ENCODE data around the gene TRIM44.

Gene TRIM44

GRCh38 chr11:35802672-35803071 is 140.1 kb downstream of the TRIM44 start:
- 0 out of 2 replicates have a peak, but pooled peaks cover 9% of the 10 kb centered on the region for H3K9me3 ChIP-seq (ENCODE audit: insufficient read depth, low read length)
- no peak overlapping the region for H3K4me3 ChIP-seq (ENCODE audit: insufficient read length, low read depth)
- no peak for DNase-seq (ENCODE audit: low read depth, low spot score)
- H3K4me1 ChIP-seq (ENCODE audit: insufficient read depth, insufficient read length): no peaks in the 10 kb centered on the region
- TF ChIP-seq YY1 (IDR thresholded peaks at IDR 0.05; ENCODE audit: insufficient read depth, insufficient read length): no peak
- TF ChIP-seq ZNF274 (IDR thresholded peaks at IDR 0.05; ENCODE audit: low read depth, low read length): no peak
- TF ChIP-seq SUZ12 (IDR thresholded peaks at IDR 0.05; ENCODE audit: extremely low read depth, insufficient read depth, insufficient read length): no peak
- no peak overlapping the region for H3K9ac ChIP-seq (ENCODE audit: insufficient read length, low read depth)
- peaks cover 22% of the 10 kb centered on the region for H3K36me3 ChIP-seq (ENCODE audit: insufficient read depth, insufficient read length, low read length)
- no peaks in the 10 kb centered on the region for H3K27me3 ChIP-seq (ENCODE audit: insufficient read depth, insufficient read length)

GRCh38 chr11:35803115-35803514 is 140.5 kb downstream of the TRIM44 start:
- H3K9ac ChIP-seq (ENCODE audit: insufficient read length, low read depth): no peak overlapping the region
- no peak for DNase-seq (ENCODE audit: low read depth, low spot score)
- TF ChIP-seq ZNF274 (IDR thresholded peaks at IDR 0.05; ENCODE audit: low read depth, low read length) (no peak), YY1 (IDR thresholded peaks at IDR 0.05; ENCODE audit: insufficient read depth, insufficient read length) (no peak), SUZ12 (IDR thresholded peaks at IDR 0.05; ENCODE audit: extremely low read depth, insufficient read depth, insufficient read length) (no peak)
- H3K36me3 ChIP-seq (ENCODE audit: insufficient read depth, insufficient read length, low read length): peaks cover 22% of the 10 kb centered on the region
- H3K4me3 ChIP-seq (ENCODE audit: insufficient read length, low read depth): no peak overlapping the region
- H3K27me3 ChIP-seq (ENCODE audit: insufficient read depth, insufficient read length): no peaks in the 10 kb centered on the region
- no peaks in the 10 kb centered on the region for H3K4me1 ChIP-seq (ENCODE audit: insufficient read depth, insufficient read length)
- 0 out of 2 replicates have a peak, but pooled peaks cover 9% of the 10 kb centered on the region for H3K9me3 ChIP-seq (ENCODE audit: insufficient read depth, low read length)

- TF ChIP-seq YY1 (IDR thresholded peaks at IDR 0.05; ENCODE audit: insufficient read depth, insufficient read length) (no peak), ZNF274 (IDR thresholded peaks at IDR 0.05; ENCODE audit: low read depth, low read length) (no peak), SUZ12 (IDR thresholded peaks at IDR 0.05; ENCODE audit: extremely low read depth, insufficient read depth, insufficient read length) (no peak)
- no peak overlapping the region for H3K9ac ChIP-seq (ENCODE audit: insufficient read length, low read depth)
- H3K4me3 ChIP-seq (ENCODE audit: insufficient read length, low read depth): no peak overlapping the region
- no peaks in the 10 kb centered on the region for H3K27me3 ChIP-seq (ENCODE audit: insufficient read depth, insufficient read length)
- no peaks in the 10 kb centered on the region for H3K4me1 ChIP-seq (ENCODE audit: insufficient read depth, insufficient read length)
- no peak for DNase-seq (ENCODE audit: low read depth, low spot score)
- H3K36me3 ChIP-seq (ENCODE audit: insufficient read depth, insufficient read length, low read length): peaks cover 28% of the 10 kb centered on the region
- H3K9me3 ChIP-seq (ENCODE audit: insufficient read depth, low read length): 0 out of 2 replicates have a peak, but pooled peaks cover 9% of the 10 kb centered on the region
Observed at GRCh38 chr11:35804451-35805040, 142.0 kb downstream of the TRIM44 start.

- H3K4me1 ChIP-seq (ENCODE audit: insufficient read depth, insufficient read length): no peaks in the 10 kb centered on the region
- H3K36me3 ChIP-seq (ENCODE audit: insufficient read depth, insufficient read length, low read length): peaks cover 28% of the 10 kb centered on the region
- no peaks in the 10 kb centered on the region for H3K27me3 ChIP-seq (ENCODE audit: insufficient read depth, insufficient read length)
- no peak overlapping the region for H3K4me3 ChIP-seq (ENCODE audit: insufficient read length, low read depth)
- H3K9me3 ChIP-seq (ENCODE audit: insufficient read depth, low read length): no peaks in the 10 kb centered on the region
- no peak for TF ChIP-seq ZNF274 (IDR thresholded peaks at IDR 0.05; ENCODE audit: low read depth, low read length)
- TF ChIP-seq YY1 (IDR thresholded peaks at IDR 0.05; ENCODE audit: insufficient read depth, insufficient read length): no peak
- TF ChIP-seq SUZ12 (IDR thresholded peaks at IDR 0.05; ENCODE audit: extremely low read depth, insufficient read depth, insufficient read length): no peak
- no peak overlapping the region for H3K9ac ChIP-seq (ENCODE audit: insufficient read length, low read depth)
- DNase-seq (ENCODE audit: low read depth, low spot score): no peak
Observed at GRCh38 chr11:35809561-35809960, 147.0 kb downstream of the TRIM44 start.

- Histone ChIP-seq H3K36me3 (ENCODE audit: insufficient read depth, insufficient read length, low read length) (peaks cover 28% of the 10 kb centered on the region), H3K4me3 (ENCODE audit: insufficient read length, low read depth) (no peak overlapping the region), H3K9ac (ENCODE audit: insufficient read length, low read depth) (no peak overlapping the region), H3K9me3 (ENCODE audit: insufficient read depth, low read length) (no peaks in the 10 kb centered on the region), H3K27me3 (ENCODE audit: insufficient read depth, insufficient read length) (no peaks in the 10 kb centered on the region), H3K4me1 (ENCODE audit: insufficient read depth, insufficient read length) (no peaks in the 10 kb centered on the region)
- TF ChIP-seq YY1 (IDR thresholded peaks at IDR 0.05; ENCODE audit: insufficient read depth, insufficient read length) (no peak), SUZ12 (IDR thresholded peaks at IDR 0.05; ENCODE audit: extremely low read depth, insufficient read depth, insufficient read length) (no peak), ZNF274 (IDR thresholded peaks at IDR 0.05; ENCODE audit: low read depth, low read length) (no peak)
- no peak for DNase-seq (ENCODE audit: low read depth, low spot score)
Observed at GRCh38 chr11:35810045-35810645, 147.6 kb downstream of the TRIM44 start.

GRCh38 chr11:35811783-35812182 is 149.2 kb downstream of the TRIM44 start:
- H3K4me3 ChIP-seq (ENCODE audit: insufficient read length, low read depth): no peak overlapping the region
- H3K9ac ChIP-seq (ENCODE audit: insufficient read length, low read depth): no peak overlapping the region
- H3K9me3 ChIP-seq (ENCODE audit: insufficient read depth, low read length): 0 out of 2 replicates have a peak, but pooled peaks cover under 1% of the 10 kb centered on the region
- DNase-seq (ENCODE audit: low read depth, low spot score): no peak
- peaks cover 16% of the 10 kb centered on the region for H3K36me3 ChIP-seq (ENCODE audit: insufficient read depth, insufficient read length, low read length)
- no peaks in the 10 kb centered on the region for H3K4me1 ChIP-seq (ENCODE audit: insufficient read depth, insufficient read length)
- no peaks in the 10 kb centered on the region for H3K27me3 ChIP-seq (ENCODE audit: insufficient read depth, insufficient read length)
- TF ChIP-seq YY1 (IDR thresholded peaks at IDR 0.05; ENCODE audit: insufficient read depth, insufficient read length) (no peak), ZNF274 (IDR thresholded peaks at IDR 0.05; ENCODE audit: low read depth, low read length) (no peak), SUZ12 (IDR thresholded peaks at IDR 0.05; ENCODE audit: extremely low read depth, insufficient read depth, insufficient read length) (no peak)

GRCh38 chr11:35812828-35813227 is 150.3 kb downstream of the TRIM44 start:
- no peaks in the 10 kb centered on the region for H3K4me1 ChIP-seq (ENCODE audit: insufficient read depth, insufficient read length)
- peaks cover 12% of the 10 kb centered on the region for H3K36me3 ChIP-seq (ENCODE audit: insufficient read depth, insufficient read length, low read length)
- H3K4me3 ChIP-seq (ENCODE audit: insufficient read length, low read depth): no peak overlapping the region
- DNase-seq (ENCODE audit: low read depth, low spot score): no peak
- H3K9ac ChIP-seq (ENCODE audit: insufficient read length, low read depth): no peak overlapping the region
- TF ChIP-seq ZNF274 (IDR thresholded peaks at IDR 0.05; ENCODE audit: low read depth, low read length) (no peak), SUZ12 (IDR thresholded peaks at IDR 0.05; ENCODE audit: extremely low read depth, insufficient read depth, insufficient read length) (no peak), YY1 (IDR thresholded peaks at IDR 0.05; ENCODE audit: insufficient read depth, insufficient read length) (no peak)
- 0 out of 2 replicates have a peak, but pooled peaks cover 4% of the 10 kb centered on the region for H3K9me3 ChIP-seq (ENCODE audit: insufficient read depth, low read length)
- no peaks in the 10 kb centered on the region for H3K27me3 ChIP-seq (ENCODE audit: insufficient read depth, insufficient read length)

Data from NT2/D1 (cell line).